ACC112 (cell line): ENCODE results near the gene PLAGL2.
"Not testable (repeated sequence)": the region's sequence is repeated elsewhere in the genome, so short reads cannot be mapped to it uniquely, and the experiment has no call there.

Experiments
- H2AFZ ChIP-seq: fragments of 200-600 bp; sonication (generic); one replicate; pipeline ENCODE4 v1.6.0; 2017; ENCODE audit warnings: antibody characterized with exemption, low read length; ENCODE audit not compliant: unreplicated experiment
- H3K27ac ChIP-seq: fragments of 200-600 bp; sonication (generic); 2 replicates; pipeline ENCODE4 v1.5.1; 2014; ENCODE audit warnings: low read depth, mild to moderate bottlenecking, antibody characterized with exemption, low read length, moderate library complexity
- H3K27me3 ChIP-seq: fragments of 200-600 bp; sonication (generic); 2 replicates; pipeline ENCODE4 v1.6.1; 2014; ENCODE audit warnings: mild to moderate bottlenecking, antibody characterized with exemption, low read length, moderate library complexity, mixed read lengths; ENCODE audit not compliant: insufficient read depth
- H3K36me3 ChIP-seq: fragments of 200-600 bp; sonication (generic); 2 replicates; pipeline ENCODE4 v1.6.1; 2016; ENCODE audit warnings: mild to moderate bottlenecking, antibody characterized with exemption, low read length, moderate library complexity, mixed read lengths; ENCODE audit not compliant: insufficient read depth
- H3K4me1 ChIP-seq: fragments of 200-600 bp; sonication (generic); one replicate; pipeline ENCODE4 v1.6.1; 2016; ENCODE audit warnings: low read length, mixed read lengths; ENCODE audit not compliant: insufficient read depth, unreplicated experiment, control insufficient read depth
- H3K4me3 ChIP-seq: fragments of 200-600 bp; sonication (generic); 2 replicates; pipeline ENCODE4 v1.5.1; 2014; ENCODE audit warnings: mild to moderate bottlenecking, low read depth, low read length
- H3K79me2 ChIP-seq: fragments of 200-600 bp; sonication (generic); one replicate; pipeline ENCODE4 v1.6.0; 2016; ENCODE audit warnings: low read length; ENCODE audit not compliant: control insufficient read depth, unreplicated experiment, insufficient read depth

Gene PLAGL2

DNA sequence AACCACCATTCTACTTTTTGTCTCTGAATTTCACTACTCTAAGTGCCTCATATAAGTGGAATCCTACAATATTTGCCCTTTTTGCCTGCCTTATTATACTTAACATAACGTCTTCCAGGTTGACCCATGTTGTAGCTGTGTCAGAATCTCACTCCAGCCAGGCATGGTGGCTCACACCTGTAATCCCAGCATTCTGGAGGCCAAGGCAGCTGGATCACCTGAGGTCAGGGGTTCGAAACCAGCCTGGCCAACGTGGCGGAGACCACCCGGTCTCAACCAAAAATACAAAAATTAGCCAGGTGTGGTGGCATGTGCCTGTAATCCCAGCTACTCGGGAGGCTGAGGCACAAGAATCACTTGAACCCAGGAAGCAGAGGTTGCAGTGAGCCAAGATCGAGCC is 29.8 kb downstream of the PLAGL2 start:
- not testable (repeated sequence) for H3K4me3 ChIP-seq, H3K27ac ChIP-seq, H3K4me1 ChIP-seq

GRCh38 chr20:32168184-32168910 is 39.2 kb downstream of the PLAGL2 start:
- H3K79me2 ChIP-seq, result no peaks in the 10 kb centered on the region
- peaks cover 8% of the 10 kb centered on the region for H3K4me1 ChIP-seq
- H3K27ac ChIP-seq, result no peak overlapping the region
- H3K27me3 ChIP-seq, result no peaks in the 10 kb centered on the region
- no peak overlapping the region for H2AFZ ChIP-seq
- no peaks in the 10 kb centered on the region for H3K36me3 ChIP-seq
- no peak overlapping the region for H3K4me3 ChIP-seq

More for the DNA sequence above, 29.8 kb downstream of the PLAGL2 start:
- not testable (repeated sequence) for H2AFZ ChIP-seq, H3K36me3 ChIP-seq, H3K27me3 ChIP-seq, H3K79me2 ChIP-seq

- Histone ChIP-seq H3K4me3 (no peak overlapping the region), H3K36me3 (peaks cover 3% of the 10 kb centered on the region; the same call in 1 of the 2 replicates), H3K79me2 (no peaks in the 10 kb centered on the region), H3K4me1 (peaks cover 8% of the 10 kb centered on the region), H3K27ac (no peak overlapping the region), H3K27me3 (no peaks in the 10 kb centered on the region), H2AFZ (no peak overlapping the region)
These were observed 40.0 kb downstream of the PLAGL2 start for GRCh38 chr20:32167552-32167951.

DNA sequence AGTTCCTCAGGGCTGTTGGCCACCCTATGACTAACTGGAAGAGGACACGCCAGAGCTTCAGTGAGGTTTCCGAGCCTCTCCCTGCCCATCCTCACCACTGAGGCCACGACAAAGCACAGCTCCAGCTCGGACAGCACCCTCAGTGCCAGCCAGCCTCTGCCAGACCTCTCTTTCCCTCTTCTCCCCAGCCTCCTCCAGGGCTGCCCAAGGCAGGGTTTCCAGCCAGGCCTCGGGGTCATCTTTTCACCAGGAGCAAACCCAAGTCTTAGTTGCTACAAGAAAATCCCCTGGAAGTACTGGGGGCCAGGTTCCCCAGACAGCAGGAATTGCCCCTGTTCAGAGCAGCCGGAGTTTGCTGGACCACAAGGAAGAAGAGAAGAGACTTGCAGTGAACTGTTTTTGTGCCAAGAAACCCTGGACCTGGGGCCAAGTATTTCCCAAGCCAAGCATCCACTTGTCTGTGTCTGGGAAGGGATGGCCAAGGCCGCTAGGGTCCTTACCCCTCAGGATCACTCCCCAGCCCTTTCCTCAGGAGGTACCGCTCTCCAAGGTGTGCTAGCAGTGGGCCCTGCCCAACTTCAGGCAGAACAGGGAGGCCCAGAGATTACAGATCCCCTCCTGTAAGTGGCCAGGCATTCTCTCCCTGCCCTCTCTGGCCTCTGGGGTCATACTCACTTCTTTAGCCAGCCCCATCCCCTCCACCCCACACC is 41.6 kb downstream of the PLAGL2 start:
- no peak overlapping the region for H3K27ac ChIP-seq
- H3K27me3 ChIP-seq, result no peaks in the 10 kb centered on the region
- H3K36me3 ChIP-seq, result peaks cover 16% of the 10 kb centered on the region
- no peaks in the 10 kb centered on the region for H3K79me2 ChIP-seq
- no peak overlapping the region for H2AFZ ChIP-seq
- peaks cover 8% of the 10 kb centered on the region for H3K4me1 ChIP-seq
- no peak overlapping the region for H3K4me3 ChIP-seq

DNA sequence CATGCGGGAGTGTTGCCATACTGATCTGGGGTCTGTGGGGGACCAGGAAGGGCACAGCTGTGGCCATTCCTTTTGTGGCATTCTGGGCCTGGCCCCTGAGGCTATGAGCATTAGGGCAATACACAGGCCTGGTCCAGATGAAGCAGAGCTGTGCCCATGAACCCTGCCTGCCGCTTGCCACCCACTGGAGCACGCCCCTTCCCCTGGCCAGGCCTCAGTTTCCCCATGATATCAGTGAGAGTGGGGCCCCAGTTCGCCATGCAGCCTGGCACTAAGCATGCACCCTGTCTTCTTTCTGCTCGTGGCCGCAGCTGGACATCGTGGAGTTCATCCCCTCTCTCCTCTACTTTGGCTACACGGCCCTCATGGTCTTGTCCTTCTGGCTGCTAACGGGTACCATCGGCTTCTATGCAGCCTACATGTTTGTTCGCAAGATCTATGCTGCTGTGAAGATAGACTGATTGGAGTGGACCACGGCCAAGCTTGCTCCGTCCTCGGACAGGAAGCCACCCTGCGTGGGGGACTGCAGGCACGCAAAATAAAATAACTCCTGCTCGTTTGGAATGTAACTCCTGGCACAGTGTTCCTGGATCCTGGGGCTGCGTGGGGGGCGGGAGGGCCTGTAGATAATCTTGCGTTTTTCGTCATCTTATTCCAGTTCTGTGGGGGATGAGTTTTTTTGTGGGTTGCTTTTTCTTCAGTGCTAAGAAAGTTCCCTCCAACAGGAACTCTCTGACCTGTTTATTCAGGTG is 42.4 kb downstream of the PLAGL2 start:
- no peak overlapping the region for H3K27ac ChIP-seq
- no peaks in the 10 kb centered on the region for H3K79me2 ChIP-seq
- peaks cover 8% of the 10 kb centered on the region for H3K4me1 ChIP-seq
- peaks cover 16% of the 10 kb centered on the region for H3K36me3 ChIP-seq
- H3K4me3 ChIP-seq, result no peak overlapping the region
- no peaks in the 10 kb centered on the region for H3K27me3 ChIP-seq
- no peak overlapping the region for H2AFZ ChIP-seq

- H3K4me3 ChIP-seq, result no peak overlapping the region
- H3K27ac ChIP-seq, result no peak overlapping the region
- no peak overlapping the region for H2AFZ ChIP-seq
- no peaks in the 10 kb centered on the region for H3K79me2 ChIP-seq
- H3K4me1 ChIP-seq, result peaks cover 8% of the 10 kb centered on the region
- H3K36me3 ChIP-seq, result peaks cover 16% of the 10 kb centered on the region
- H3K27me3 ChIP-seq, result no peaks in the 10 kb centered on the region
These were observed 43.6 kb downstream of the PLAGL2 start for GRCh38 chr20:32163951-32164350.

- no peaks in the 10 kb centered on the region for H3K79me2 ChIP-seq
These were observed 45.2 kb downstream of the PLAGL2 start for GRCh38 chr20:32162351-32162750.

GRCh38 chr20:32160341-32160740 is 47.2 kb downstream of the PLAGL2 start:
- Histone ChIP-seq H3K4me1 (peaks cover 5% of the 10 kb centered on the region), H3K4me3 (no peak overlapping the region), H3K27me3 (no peaks in the 10 kb centered on the region), H3K27ac (no peak overlapping the region), H3K79me2 (no peaks in the 10 kb centered on the region), H2AFZ (no peak overlapping the region), H3K36me3 (peaks cover 25% of the 10 kb centered on the region)

More at GRCh38 chr20:32162351-32162750, 45.2 kb downstream of the PLAGL2 start:
- peaks cover 25% of the 10 kb centered on the region for H3K36me3 ChIP-seq
- H3K27me3 ChIP-seq, result no peaks in the 10 kb centered on the region
- H3K27ac ChIP-seq, result no peak overlapping the region
- H3K4me3 ChIP-seq, result no peak overlapping the region
- no peaks in the 10 kb centered on the region for H3K4me1 ChIP-seq
- no peak overlapping the region for H2AFZ ChIP-seq

DNA sequence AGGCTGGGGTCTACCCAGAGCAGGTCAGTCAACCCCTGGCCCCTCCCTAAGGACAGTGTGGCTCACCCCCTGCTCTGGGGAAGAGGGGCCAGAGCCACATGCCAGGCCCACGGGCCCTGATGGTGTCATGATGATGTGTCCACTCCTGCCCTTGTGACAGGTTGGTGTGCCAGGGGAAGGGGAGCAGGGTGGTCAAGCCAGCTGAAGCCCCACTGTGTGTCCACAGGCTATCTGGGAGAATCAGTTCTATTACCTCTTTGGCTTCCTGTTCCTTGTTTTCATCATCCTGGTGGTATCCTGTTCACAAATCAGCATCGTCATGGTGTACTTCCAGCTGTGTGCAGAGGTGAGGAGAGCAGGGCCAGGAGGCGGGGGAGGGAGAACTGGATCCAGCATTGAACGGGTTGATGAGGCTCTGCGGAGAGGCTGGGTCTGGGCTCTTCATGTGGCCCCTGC is 47.7 kb downstream of the PLAGL2 start:
- no peaks in the 10 kb centered on the region for H3K79me2 ChIP-seq
- no peak overlapping the region for H2AFZ ChIP-seq
- no peak overlapping the region for H3K4me3 ChIP-seq
- peaks cover 25% of the 10 kb centered on the region for H3K36me3 ChIP-seq
- no peaks in the 10 kb centered on the region for H3K27me3 ChIP-seq
- peaks cover 10% of the 10 kb centered on the region for H3K4me1 ChIP-seq
- H3K27ac ChIP-seq, result no peak overlapping the region

DNA sequence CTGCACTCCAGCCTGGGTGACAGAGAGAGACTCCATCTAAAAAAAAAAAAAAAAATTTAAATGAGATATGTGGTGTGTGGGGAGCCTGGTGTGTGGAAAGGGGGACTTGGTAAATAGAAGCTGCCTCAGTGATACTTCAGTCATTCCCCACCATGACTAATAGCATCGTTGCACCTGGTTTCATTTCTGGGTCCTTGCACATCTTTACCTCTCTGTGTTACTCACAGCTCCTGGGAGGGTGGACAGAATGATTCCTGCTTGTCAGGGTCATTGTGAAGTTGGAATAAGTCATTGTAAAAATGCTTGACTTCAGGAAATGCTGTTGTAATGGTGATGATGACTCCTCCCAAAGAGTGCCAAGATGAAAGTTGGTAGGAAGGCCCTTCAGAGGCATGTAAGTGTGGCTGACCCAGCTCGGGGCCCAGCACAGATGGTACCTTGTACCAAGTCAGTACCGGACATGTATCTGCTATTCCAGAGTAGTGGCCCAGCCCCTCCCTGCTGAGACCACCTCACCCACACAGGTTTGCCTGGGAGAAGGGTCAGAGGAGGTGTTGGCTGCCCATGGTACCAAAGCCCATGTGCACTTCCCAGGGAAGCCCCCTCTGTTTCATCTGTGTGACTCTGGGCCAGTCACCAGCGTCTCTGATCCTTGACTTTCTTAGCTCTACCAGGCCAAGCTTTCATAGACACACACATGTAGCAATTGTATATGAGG is 48.4 kb downstream of the PLAGL2 start:
- H2AFZ ChIP-seq, result no peak overlapping the region
- H3K4me3 ChIP-seq, result no peak overlapping the region
- H3K27me3 ChIP-seq, result no peaks in the 10 kb centered on the region
- peaks cover 14% of the 10 kb centered on the region for H3K4me1 ChIP-seq
- H3K36me3 ChIP-seq, result peaks cover 25% of the 10 kb centered on the region
- H3K79me2 ChIP-seq, result no peaks in the 10 kb centered on the region
- no peak overlapping the region for H3K27ac ChIP-seq
